NT2/D1 (cell line): ENCODE results near the gene WRNIP1.
"Not testable (repeated sequence)": the region's sequence is repeated elsewhere in the genome, so short reads cannot be mapped to it uniquely, and the experiment has no call there.

ENCODE experiments used
- DNase-seq: peaks from one replicate; pipeline ENCODE4 v3.0.0-alpha.2; 2011; ENCODE audit warnings: low read depth, low spot score
- H3K27me3 ChIP-seq: 2 replicates; pipeline ENCODE4 v1.6.0; 2011; ENCODE audit warnings: mild to moderate bottlenecking; ENCODE audit not compliant: insufficient read length, insufficient read depth
- H3K36me3 ChIP-seq: 2 replicates; pipeline ENCODE4 v1.6.1; 2011; ENCODE audit warnings: mild to moderate bottlenecking, low read length, mixed read lengths; ENCODE audit not compliant: insufficient read depth, insufficient read length
- H3K4me1 ChIP-seq: 2 replicates; pipeline ENCODE4 v1.5.1; 2011; ENCODE audit not compliant: insufficient read depth, insufficient read length
- H3K4me3 ChIP-seq: 2 replicates; pipeline ENCODE4 v1.5.1; 2011; ENCODE audit warnings: low read depth; ENCODE audit not compliant: insufficient read length
- H3K9ac ChIP-seq: 2 replicates; pipeline ENCODE4 v1.6.0; 2011; ENCODE audit warnings: low read depth; ENCODE audit not compliant: insufficient read length
- H3K9me3 ChIP-seq: 2 replicates; pipeline ENCODE4 v1.5.1; 2011; ENCODE audit warnings: mild to moderate bottlenecking, low read length; ENCODE audit not compliant: insufficient read depth
- SUZ12 ChIP-seq: IDR thresholded peaks from 2 replicates; pipeline ENCODE4 v1.6.1; 2011; ENCODE audit not compliant: insufficient read length, insufficient read depth; ENCODE audit errors: extremely low read depth
- YY1 ChIP-seq: IDR thresholded peaks from 2 replicates; pipeline ENCODE4 v1.6.1; 2011; ENCODE audit not compliant: insufficient read length, insufficient read depth
- ZNF274 ChIP-seq: IDR thresholded peaks from 2 replicates; pipeline ENCODE4 v1.6.1; 2011; ENCODE audit warnings: mild to moderate bottlenecking, low read depth, low read length

WRNIP1 gene

DNA sequence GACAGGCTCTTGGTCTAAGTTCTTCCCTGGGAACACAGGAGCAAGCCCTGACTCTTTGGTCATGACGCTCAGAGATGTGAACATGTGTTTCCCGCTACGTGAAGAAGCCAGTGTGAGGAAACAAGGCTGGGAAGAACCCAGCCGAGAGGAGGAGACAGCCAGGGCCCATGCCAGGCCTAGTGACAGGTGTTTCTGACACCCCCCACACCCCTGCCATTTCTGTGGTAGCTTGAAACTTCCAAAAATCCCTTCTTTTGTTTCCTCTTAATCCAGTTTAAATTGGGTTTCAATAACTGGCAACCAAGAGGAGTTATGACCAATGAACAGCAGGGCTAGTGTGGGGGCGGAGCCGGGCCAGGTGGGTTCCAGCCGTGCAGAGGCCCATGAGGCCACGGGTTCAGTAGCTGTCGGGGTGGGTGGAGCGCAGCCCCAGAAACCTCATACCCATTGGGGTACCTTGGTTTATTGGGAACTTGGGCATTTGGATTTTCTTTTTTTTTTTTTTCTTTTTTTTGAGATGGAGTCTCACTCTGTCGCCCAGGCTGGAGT lies 33.5 kb downstream of the WRNIP1 start:
- Histone ChIP-seq H3K4me1 (peaks cover 4% of the 10 kb centered on the region), H3K9ac (no peak overlapping the region), H3K4me3 (no peak overlapping the region), H3K27me3 (no peaks in the 10 kb centered on the region), H3K36me3 (no peaks in the 10 kb centered on the region), H3K9me3 (no peaks in the 10 kb centered on the region)
- no peak for DNase-seq
- TF ChIP-seq ZNF274 (no peak), YY1 (no peak), SUZ12 (no peak)

DNA sequence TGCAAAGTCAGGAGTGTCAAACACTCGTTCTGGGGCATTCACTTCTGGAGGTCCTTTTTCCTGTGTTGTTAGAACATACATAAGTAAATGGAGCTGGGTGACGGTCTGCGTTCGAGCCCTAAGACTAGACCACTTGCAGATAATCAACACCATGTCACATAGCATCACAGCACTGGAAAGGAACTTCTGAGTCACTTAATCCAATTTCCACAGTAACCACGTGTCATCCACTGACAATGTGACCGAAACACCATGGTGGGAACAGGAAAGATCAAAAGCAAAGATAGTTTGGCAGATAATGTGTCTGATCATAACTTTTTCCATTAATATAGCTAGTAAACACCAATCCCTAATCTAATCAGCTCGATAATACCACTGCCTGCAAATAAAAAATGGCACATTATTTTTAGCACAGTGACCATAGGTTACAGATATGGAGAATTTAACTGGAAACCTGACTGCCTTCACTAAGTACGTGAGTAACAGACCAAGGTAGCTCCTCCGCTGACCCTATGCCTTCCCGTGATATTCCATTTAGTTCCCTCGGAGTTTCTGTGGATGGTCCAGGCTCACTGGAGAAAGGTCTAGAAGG lies 34.8 kb downstream of the WRNIP1 start:
- DNase-seq: no peak
- H3K27me3 ChIP-seq: no peaks in the 10 kb centered on the region
- no peaks in the 10 kb centered on the region for H3K36me3 ChIP-seq
- TF ChIP-seq YY1: no peak
- TF ChIP-seq ZNF274: no peak
- TF ChIP-seq SUZ12: no peak
- no peak overlapping the region for H3K4me3 ChIP-seq
- H3K4me1 ChIP-seq: peaks cover 4% of the 10 kb centered on the region
- H3K9me3 ChIP-seq: no peaks in the 10 kb centered on the region
- no peak overlapping the region for H3K9ac ChIP-seq

DNA sequence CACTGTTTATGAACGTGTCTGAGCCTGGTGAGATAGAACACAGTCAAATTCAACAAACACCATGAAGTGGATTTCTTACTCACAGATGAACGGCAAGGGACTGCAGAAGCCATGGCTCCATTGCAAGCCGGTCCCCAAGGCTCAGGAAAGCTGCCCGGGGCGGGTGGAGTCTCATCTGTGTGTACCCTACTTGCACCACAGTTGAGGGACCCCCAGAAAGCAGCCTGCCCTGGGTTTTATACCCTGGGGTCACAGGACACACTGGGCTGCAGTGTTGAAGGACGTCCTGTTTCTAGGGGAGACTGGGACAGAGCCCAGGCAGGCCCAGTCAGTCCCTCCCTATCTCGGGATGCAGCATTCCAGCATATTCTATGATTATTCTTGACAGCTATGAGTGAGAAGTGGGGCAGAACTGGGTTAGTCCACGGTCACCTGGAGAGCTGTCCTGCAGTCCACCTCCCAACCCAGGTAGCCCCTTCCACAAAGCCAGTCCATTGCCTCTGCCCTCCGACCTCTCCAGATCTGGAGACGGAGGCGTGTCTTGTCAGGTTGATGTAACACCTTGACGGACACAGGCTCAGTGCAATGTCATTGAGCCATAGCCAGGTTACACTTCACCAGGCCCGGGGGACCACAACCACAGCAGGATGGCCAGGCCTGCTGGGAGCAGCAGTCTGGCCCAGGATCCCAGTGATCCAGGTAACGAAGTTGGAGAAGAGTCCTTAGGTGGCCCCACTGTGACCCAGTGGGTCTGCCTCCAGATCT lies 35.5 kb downstream of the WRNIP1 start:
- Histone ChIP-seq H3K4me3 (no peak overlapping the region), H3K4me1 (peaks cover 4% of the 10 kb centered on the region), H3K9ac (no peak overlapping the region), H3K27me3 (no peaks in the 10 kb centered on the region), H3K9me3 (no peaks in the 10 kb centered on the region), H3K36me3 (no peaks in the 10 kb centered on the region)
- DNase-seq: no peak
- no peak for TF ChIP-seq YY1
- TF ChIP-seq SUZ12: no peak
- TF ChIP-seq ZNF274: no peak

GRCh38 chr6:2801687-2802086 lies 36.5 kb downstream of the WRNIP1 start:
- not testable (repeated sequence) for H3K9ac ChIP-seq, H3K27me3 ChIP-seq, H3K9me3 ChIP-seq, DNase-seq, H3K36me3 ChIP-seq, H3K4me3 ChIP-seq, H3K4me1 ChIP-seq

DNA sequence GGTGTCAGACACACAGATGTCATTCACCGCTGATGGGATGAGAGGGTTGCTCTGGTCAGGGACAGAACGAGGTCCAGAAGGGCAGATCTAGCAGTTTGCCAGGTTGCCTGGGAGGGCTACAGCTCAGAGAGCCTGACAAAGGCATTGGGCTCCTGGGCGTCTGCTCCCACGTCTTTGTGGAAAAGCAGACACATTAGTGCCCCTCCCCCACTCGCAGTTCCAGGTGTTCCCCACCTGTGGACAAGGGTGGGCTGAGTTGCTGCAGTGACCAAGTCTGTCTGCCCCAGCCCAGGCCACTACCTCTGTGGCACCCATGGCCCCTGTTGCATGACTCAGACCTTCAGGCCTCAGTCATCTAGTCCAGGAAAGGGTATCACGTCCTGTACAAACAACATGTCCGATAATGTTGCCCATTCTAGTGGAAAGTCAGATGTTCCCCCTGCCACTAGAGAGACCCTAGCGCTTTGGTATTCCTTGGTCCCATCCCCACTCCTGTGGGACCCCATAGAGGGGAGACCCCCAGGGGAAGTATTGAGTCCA lies 37.4 kb downstream of the WRNIP1 start:
- Histone ChIP-seq H3K9me3 (no peaks in the 10 kb centered on the region), H3K4me1 (peaks cover 4% of the 10 kb centered on the region), H3K4me3 (no peak overlapping the region), H3K27me3 (no peaks in the 10 kb centered on the region), H3K9ac (no peak overlapping the region), H3K36me3 (no peaks in the 10 kb centered on the region)
- DNase-seq: no peak
- no peak for TF ChIP-seq YY1
- TF ChIP-seq SUZ12: no peak
- TF ChIP-seq ZNF274: no peak

DNA sequence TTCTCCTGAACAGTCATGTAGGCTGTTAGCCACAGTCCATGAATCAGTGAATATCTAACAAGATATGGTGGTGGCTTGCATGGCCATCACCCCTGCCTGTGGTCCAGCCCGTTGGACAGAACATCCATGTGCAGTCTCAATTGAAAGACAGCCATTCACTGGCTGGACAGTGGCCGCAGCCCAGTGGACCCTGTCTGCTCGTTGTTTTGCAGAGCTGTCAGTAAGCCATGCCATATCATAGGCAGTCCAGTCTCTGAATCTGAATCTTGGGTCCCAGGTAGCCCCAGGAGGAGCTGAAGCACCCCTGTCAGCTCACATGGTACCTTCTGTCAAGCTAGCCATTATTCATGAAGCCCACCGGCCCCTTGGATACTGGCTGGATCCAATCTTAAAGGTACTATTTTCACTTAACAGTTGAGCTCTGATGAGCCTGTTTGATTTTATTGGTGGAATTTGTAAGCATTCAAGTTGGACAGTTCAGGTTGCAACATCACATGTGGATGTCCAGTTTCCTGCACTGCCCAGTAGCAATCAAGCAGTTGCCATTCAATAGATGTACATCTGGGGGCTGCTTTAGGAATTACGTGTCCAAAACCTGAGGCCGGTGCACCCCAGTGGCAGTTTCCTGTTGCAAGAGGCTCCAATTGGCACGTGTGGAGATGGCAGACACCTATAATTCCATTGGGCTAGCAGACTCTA lies 38.7 kb downstream of the WRNIP1 start:
- Histone ChIP-seq H3K9me3 (no peaks in the 10 kb centered on the region), H3K36me3 (no peaks in the 10 kb centered on the region), H3K4me1 (peaks cover 2% of the 10 kb centered on the region)

DNA sequence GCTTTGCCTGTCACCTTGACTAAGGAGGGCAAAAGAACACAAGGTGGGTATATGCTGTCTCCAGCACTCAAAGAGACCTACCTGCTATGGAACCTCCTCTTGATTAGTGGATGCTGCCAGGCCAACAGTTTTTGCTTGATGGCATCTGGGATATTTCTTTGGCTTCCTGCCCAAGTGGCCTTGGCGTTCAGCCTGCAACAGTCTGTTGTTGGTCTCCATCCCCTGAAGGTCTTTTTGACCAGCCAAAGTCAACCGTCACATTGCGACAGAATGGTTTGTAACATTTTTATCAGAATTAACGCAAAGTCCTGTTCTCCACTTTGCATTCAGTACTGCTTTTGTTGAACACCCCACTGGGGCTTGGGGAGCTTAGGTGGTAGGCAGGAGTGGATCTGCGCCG lies 39.3 kb downstream of the WRNIP1 start:
- H3K27me3 ChIP-seq: no peaks in the 10 kb centered on the region
- no peak for TF ChIP-seq ZNF274
- no peak for TF ChIP-seq YY1
- no peak for TF ChIP-seq SUZ12
- no peak overlapping the region for H3K9ac ChIP-seq
- DNase-seq: no peak
- no peaks in the 10 kb centered on the region for H3K36me3 ChIP-seq
- no peak overlapping the region for H3K4me3 ChIP-seq
- H3K9me3 ChIP-seq: no peaks in the 10 kb centered on the region
- H3K4me1 ChIP-seq: peaks cover 2% of the 10 kb centered on the region

More for the DNA sequence above, 38.7 kb downstream of the WRNIP1 start:
- no peak for TF ChIP-seq YY1
- no peak for TF ChIP-seq ZNF274
- no peak for TF ChIP-seq SUZ12
- DNase-seq: no peak
- no peak overlapping the region for H3K4me3 ChIP-seq
- no peak overlapping the region for H3K9ac ChIP-seq
- no peaks in the 10 kb centered on the region for H3K27me3 ChIP-seq
